CD14-positive monocyte (primary cell): ENCODE measurements around the gene SUPT5H. TPM values are rescaled to one million over a fixed set of nuclear protein-coding genes. Genes with fewer than 3 reads are reported as not detected.

Experiments
- DNase-seq, 3 donors: peaks; one replicate each; pipeline ENCODE4 v3.0.0-alpha.2; 2011 to 2022
- H2AFZ ChIP-seq: 2 replicates; pipeline ENCODE4 v1.6.0; 2012; ENCODE audit warnings: mild to moderate bottlenecking, low read depth, low read length, inconsistent platforms; ENCODE audit not compliant: insufficient read depth, poor library complexity, severe bottlenecking
- H3K27ac ChIP-seq, 2 donors: 1 replicate in 1 of 2; 2 replicates in 1 of 2; pipeline ENCODE4 v1.5.1; 2012 to 2013; ENCODE audit warnings: low read length in 2 of 2, control low read depth in 1 of 2, inconsistent platforms in 1 of 2, low read depth in 1 of 2, mild to moderate bottlenecking in 1 of 2
- H3K27me3 ChIP-seq, 2 donors: one replicate each; pipeline versions ENCODE4 v1.6.0 to v1.6.1; 2011 to 2013; ENCODE audit warnings: low read length in 2 of 2; ENCODE audit not compliant: control insufficient read depth in 2 of 2, insufficient read depth in 2 of 2
- H3K36me3 ChIP-seq, 2 donors: replicated peaks in 1 of 2; 1 replicate in 1 of 2; 2 replicates in 1 of 2; pipeline versions ENCODE4 v1.5.1 to v1.6.1; 2012 to 2013; ENCODE audit warnings: low read length in 2 of 2, control low read depth in 1 of 2, inconsistent platforms in 1 of 2, mild to moderate bottlenecking in 1 of 2; ENCODE audit not compliant: insufficient read depth in 2 of 2, control insufficient read depth in 1 of 2
- H3K4me1 ChIP-seq, 2 donors: 1 replicate in 1 of 2; 2 replicates in 1 of 2; pipeline versions ENCODE4 v1.5.1 to v1.6.1; 2012 to 2013; ENCODE audit warnings: low read length in 2 of 2, control low read depth in 1 of 2, inconsistent platforms in 1 of 2, mild to moderate bottlenecking in 1 of 2, moderate library complexity in 1 of 2; ENCODE audit not compliant: insufficient read depth in 2 of 2, control insufficient read depth in 1 of 2
- H3K4me2 ChIP-seq: replicated peaks from 2 replicates; pipeline ENCODE3; 2012; ENCODE audit warnings: low read length, moderate library complexity, mild to moderate bottlenecking; ENCODE audit not compliant: poor library complexity, severe bottlenecking; ENCODE audit errors: extremely low read depth
- H3K4me3 ChIP-seq, 3 experiments: fragments of 200-600 bp in 1 of 3; sonication (generic) in 1 of 3; replicated peaks in 1 of 3; 1 replicate in 2 of 3; 2 replicates in 1 of 3; pipeline ENCODE4 v1.5.1; 2011 to 2013; ENCODE audit warnings: low read length in 3 of 3, mild to moderate bottlenecking in 3 of 3, control low read depth in 2 of 3, low read depth in 2 of 3, inconsistent platforms in 1 of 3, moderate library complexity in 1 of 3
- H3K79me2 ChIP-seq: 2 replicates; pipeline ENCODE4 v1.6.0; 2012; ENCODE audit warnings: mild to moderate bottlenecking, control low read depth, inconsistent platforms, low read length, moderate library complexity; ENCODE audit not compliant: insufficient read depth
- H3K9ac ChIP-seq: 2 replicates; pipeline ENCODE4 v1.6.0; 2017; ENCODE audit warnings: low read length, mild to moderate bottlenecking; ENCODE audit not compliant: insufficient read depth, poor library complexity, severe bottlenecking
- H3K9me3 ChIP-seq, 2 donors: replicated peaks in 1 of 2; 1 replicate in 1 of 2; 2 replicates in 1 of 2; pipeline versions ENCODE4 v1.5.1 to v1.6.1; 2012 to 2013; ENCODE audit warnings: low read length in 2 of 2, control low read depth in 1 of 2; ENCODE audit not compliant: control insufficient read depth in 1 of 2, insufficient read depth in 1 of 2
- H4K20me1 ChIP-seq: 2 replicates; pipeline ENCODE4 v1.6.0; 2012; ENCODE audit warnings: mild to moderate bottlenecking, low read length, control low read depth, moderate library complexity; ENCODE audit not compliant: insufficient read depth
- H3K27ac Mint-ChIP-seq, 7 donors: one replicate each; pipeline ENCODE4 v1.8.0; 2020; ENCODE audit warnings: mild to moderate bottlenecking in 7 of 7, mixed read lengths in 7 of 7, moderate library complexity in 6 of 7, inconsistent platforms in 2 of 7
- H3K27me3 Mint-ChIP-seq, 3 donors: one replicate each; pipeline ENCODE4 v1.8.0; 2021 to 2022; ENCODE audit warnings: low read depth in 3 of 3, mild to moderate bottlenecking in 3 of 3, mixed read lengths in 3 of 3, moderate library complexity in 3 of 3, inconsistent platforms in 1 of 3
- H3K36me3 Mint-ChIP-seq, 2 donors: one replicate each; pipeline ENCODE4 v1.8.0; 2020; ENCODE audit warnings: mixed read lengths in 2 of 2, inconsistent platforms in 1 of 2, mild to moderate bottlenecking in 1 of 2
- H3K4me1 Mint-ChIP-seq: one replicate; pipeline ENCODE4 v1.8.0; 2020; ENCODE audit warnings: mild to moderate bottlenecking, mixed read lengths
- H3K4me3 Mint-ChIP-seq, 2 donors: one replicate each; pipeline ENCODE4 v1.8.0; 2020; ENCODE audit warnings: mild to moderate bottlenecking in 2 of 2, mixed read lengths in 2 of 2, moderate library complexity in 1 of 2
- H3K9me3 Mint-ChIP-seq, 7 donors: one replicate each; pipeline ENCODE4 v1.8.0; 2020 to 2022; ENCODE audit warnings: mixed read lengths in 7 of 7, mild to moderate bottlenecking in 6 of 7, moderate library complexity in 6 of 7, inconsistent platforms in 2 of 7
- CTCF ChIP-seq: fragments of 200-600 bp; IDR thresholded peaks from one replicate; pipeline ENCODE4 v1.8.0; 2022; ENCODE audit warnings: antibody characterized with exemption, mild to moderate bottlenecking
- WGBS: methylation state at CpG from one replicate; pipeline ENCODE4 v1.1.5; 2013; ENCODE audit warnings: missing lambda C conversion rate; ENCODE audit not compliant: insufficient coverage; 5-methylcytosine and 5-hydroxymethylcytosine counted together
- intact Hi-C, 2 donors: fragments of 100-400 bp; cut with micrococcal nuclease; formaldehyde crosslinking; loops; one replicate each; pipeline versions ENCODE4 v1.15.0 to v1.15.1; 2023
- polyA plus RNA-seq, 3 donors: library from polyadenylated mRNA; depleted of rRNA in 1 of 3; unstranded in 2 of 3; stranded (reverse) in 1 of 3; fragments of 300-500 nt in 2 of 3; fragments of >200 nt in 1 of 3; fragmentation: Illumina TruSeq in 2 of 3; gene quantifications; 1 replicate in 2 of 3; 2 replicates in 1 of 3; pipeline ENCODE4 v1.2.3, GENCODE V29; 2012 to 2021

Gene SUPT5H
- polyA plus RNA-seq, 3 donors, result 43.6 to 83.2 (median 50.7) TPM

DNA sequence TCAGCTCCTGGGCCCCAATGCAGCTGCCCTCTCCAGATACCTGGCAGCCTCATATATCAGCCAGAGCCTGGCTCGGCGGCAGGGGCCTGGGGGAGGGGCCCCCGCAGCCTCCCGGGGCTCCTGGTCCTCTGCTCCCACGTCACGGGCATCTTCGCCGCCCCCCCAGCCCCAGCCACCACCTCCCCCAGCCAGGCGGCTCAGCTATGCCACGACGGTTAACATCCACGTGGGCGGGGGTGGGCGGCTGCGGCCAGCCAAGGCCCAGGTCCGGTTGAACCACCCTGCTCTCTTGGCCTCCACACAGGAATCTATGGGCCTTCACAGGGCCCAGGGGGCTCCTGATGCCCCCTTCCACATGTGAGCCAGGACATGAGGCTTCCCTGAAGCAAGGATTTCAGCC is 20.4 kb upstream of the SUPT5H start:
- Histone ChIP-seq H4K20me1 (peaks cover 22% of the 10 kb centered on the region), H3K4me2 (no peak overlapping the region), H2AFZ (no peak overlapping the region), H3K4me1 (peaks cover 0 to 2% of the 10 kb centered on the region in 2 donors), H3K79me2 (no peaks in the 10 kb centered on the region), H3K27me3 (peaks cover 0 to 7% of the 10 kb centered on the region in 2 donors), H3K27ac (no peak overlapping the region), H3K36me3 (peaks cover 25 to 44% of the 10 kb centered on the region in 2 donors), H3K9ac (no peak overlapping the region), H3K4me3 (no peak overlapping the region), H3K9me3 (no peaks in the 10 kb centered on the region)
- peak overlapping the region in 1 of 7 donors; percentile 5 for H3K27ac Mint-ChIP-seq
- peaks cover 0 to 2% (median 0%) of the 10 kb centered on the region in 7 donors for H3K9me3 Mint-ChIP-seq
- DNase-seq, result no peak
- TF ChIP-seq CTCF, result no peak
- WGBS, result 91% methylated on average over 11 of the region's 16 CpGs
- peaks cover 2 to 6% (median 4%) of the 10 kb centered on the region in 3 donors for H3K27me3 Mint-ChIP-seq
- H3K36me3 Mint-ChIP-seq, result peaks cover 29 to 39% of the 10 kb centered on the region in 2 donors
- no peak overlapping the region for H3K4me3 Mint-ChIP-seq
- intact Hi-C loops, result no loop called here
- H3K4me1 Mint-ChIP-seq, result no peaks in the 10 kb centered on the region

- 98% methylated on average over 7 of the region's 7 CpGs for WGBS
- DNase-seq, result no peak
- Mint-ChIP-seq H3K4me3 (no peak overlapping the region), H3K27ac (peak overlapping the region in 1 of 7 donors; percentile 13), H3K4me1 (peaks cover 8% of the 10 kb centered on the region), H3K36me3 (peaks cover 26 to 31% of the 10 kb centered on the region in 2 donors), H3K9me3 (peaks cover 0 to 2% (median 0%) of the 10 kb centered on the region in 7 donors), H3K27me3 (peaks cover 2 to 6% (median 4%) of the 10 kb centered on the region in 3 donors)
- Histone ChIP-seq H3K27me3 (peaks cover 0 to 7% of the 10 kb centered on the region in 2 donors), H2AFZ (no peak overlapping the region), H3K4me3 (no peak overlapping the region), H4K20me1 (peaks cover 15% of the 10 kb centered on the region), H3K36me3 (peaks cover 25 to 38% of the 10 kb centered on the region in 2 donors), H3K4me1 (peaks cover 7 to 9% of the 10 kb centered on the region in 2 donors), H3K4me2 (no peak overlapping the region), H3K79me2 (no peaks in the 10 kb centered on the region), H3K27ac (no peak overlapping the region), H3K9ac (no peak overlapping the region), H3K9me3 (no peaks in the 10 kb centered on the region)
- TF ChIP-seq CTCF, result no peak
- intact Hi-C loops, result no loop called here
These were observed 19.6 kb upstream of the SUPT5H start for GRCh38 chr19:39425744-39426143.
